DOHH2 (cell line): ENCODE measurements around the gene MRPL38.

Source experiments
- H3F3A ChIP-seq: fragments of 200-600 bp; sonication (generic), shearing (Covaris generic); 2 replicates; pipeline ENCODE4 v1.6.0; 2016; ENCODE audit warnings: antibody characterized with exemption, mild to moderate bottlenecking; ENCODE audit not compliant: control insufficient read depth, insufficient read depth
- H3K27ac ChIP-seq: fragments of 200-600 bp; sonication (generic); 2 replicates; pipeline ENCODE4 v1.5.1; 2014; ENCODE audit warnings: low read depth, mild to moderate bottlenecking, low read length, moderate library complexity
- H3K27me3 ChIP-seq: fragments of 200-600 bp; sonication (generic); 2 replicates; pipeline ENCODE4 v1.6.1; 2014; ENCODE audit warnings: mild to moderate bottlenecking, low read length, mixed read lengths; ENCODE audit not compliant: control insufficient read depth
- H3K36me3 ChIP-seq: fragments of 200-600 bp; sonication (generic); 2 replicates; pipeline ENCODE4 v1.6.1; 2014; ENCODE audit warnings: mild to moderate bottlenecking, low read length, moderate library complexity, mixed read lengths; ENCODE audit not compliant: control insufficient read depth
- H3K4me1 ChIP-seq: fragments of 200-600 bp; sonication (generic); 2 replicates; pipeline ENCODE4 v1.6.1; 2014; ENCODE audit warnings: mild to moderate bottlenecking, low read length, mixed read lengths; ENCODE audit not compliant: control insufficient read depth
- H3K4me2 ChIP-seq: fragments of 200-600 bp; sonication (generic); 2 replicates; pipeline ENCODE4 v1.6.0; 2014; ENCODE audit warnings: mild to moderate bottlenecking, low read length, moderate library complexity
- H3K4me3 ChIP-seq: fragments of 200-600 bp; sonication (generic); 2 replicates; pipeline ENCODE4 v1.5.1; 2014; ENCODE audit warnings: mild to moderate bottlenecking, low read length, mixed read lengths
- H3K79me2 ChIP-seq: fragments of 200-600 bp; sonication (generic); 2 replicates; pipeline ENCODE4 v1.6.1; 2014; ENCODE audit warnings: mild to moderate bottlenecking, low read length, mixed read lengths; ENCODE audit not compliant: control insufficient read depth
- H3K9me2 ChIP-seq: fragments of 200-600 bp; sonication (generic); replicated peaks from 2 replicates; pipeline ENCODE4 v1.6.1; 2014; ENCODE audit warnings: mild to moderate bottlenecking, low read length, mixed read lengths; ENCODE audit not compliant: control insufficient read depth
- H3K9me3 ChIP-seq: fragments of 200-600 bp; sonication (generic); 2 replicates; pipeline ENCODE4 v1.6.1; 2014; ENCODE audit warnings: antibody characterized with exemption, low read length, mixed read lengths; ENCODE audit not compliant: control insufficient read depth, insufficient read depth
- H4K20me1 ChIP-seq: fragments of 200-600 bp; sonication (generic); 2 replicates; pipeline ENCODE4 v1.6.0; 2014; ENCODE audit warnings: low read depth, mild to moderate bottlenecking, antibody characterized with exemption, low read length, moderate library complexity; ENCODE audit not compliant: control insufficient read depth, insufficient read depth
- EZH2phosphoT487 ChIP-seq: fragments of 200-600 bp; sonication (generic); IDR thresholded peaks from 2 replicates; pipeline ENCODE4 v1.6.1; 2017; ENCODE audit warnings: borderline replicate concordance, mild to moderate bottlenecking, antibody characterized with exemption, low read length, moderate library complexity, mixed read lengths
- TF ChIP-seq, protein P1 (sequence below): fragments of 200-600 bp; sonication (generic); IDR thresholded peaks from one replicate; pipeline ENCODE4 v1.5.1; 2014; ENCODE audit warnings: antibody characterized with exemption, mild to moderate bottlenecking, low read depth, low read length; ENCODE audit not compliant: poor library complexity, severe bottlenecking

The MRPL38 gene

DNA sequence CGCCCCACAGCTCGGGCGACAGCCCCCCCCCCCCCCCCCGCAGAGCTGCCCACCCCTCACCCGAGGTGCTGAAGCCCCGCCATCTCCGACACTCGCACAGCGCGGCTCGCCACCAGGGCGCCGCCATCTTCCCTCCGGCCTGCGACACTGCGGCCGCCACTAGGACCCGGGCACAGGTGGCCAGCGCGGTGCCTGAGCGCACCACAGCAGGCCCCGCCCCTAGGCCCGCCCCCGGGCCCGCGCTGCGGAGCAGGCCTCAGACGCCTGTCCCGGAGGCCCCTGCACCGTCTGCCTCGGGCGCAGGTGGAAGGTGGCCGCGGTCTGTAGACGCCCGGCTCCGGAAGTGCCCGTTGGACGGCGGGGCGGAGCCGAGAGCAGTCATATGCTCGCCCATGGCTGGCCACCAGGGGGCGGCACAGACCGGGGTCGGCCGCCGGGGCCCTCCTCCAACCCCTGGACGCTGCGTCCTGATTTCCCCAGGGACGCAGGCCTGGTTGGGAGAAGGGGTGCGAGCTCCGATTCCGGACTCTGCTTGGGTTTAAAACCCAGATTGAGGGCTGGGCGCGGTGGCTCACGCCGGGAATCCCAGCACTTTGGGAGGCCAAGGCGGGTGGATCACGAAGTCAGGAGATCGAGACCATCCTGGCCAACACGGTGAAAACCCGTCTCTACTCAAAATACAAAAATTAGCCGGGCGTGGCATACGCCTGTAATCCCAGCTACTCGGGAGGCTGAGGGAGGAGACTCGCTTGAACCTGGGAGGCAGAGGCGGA, at the start of gene MRPL38:
MRPL38 (minus strand) TSS at position 136 of the 773 bp plus-strand sequence; CDS start at position 127, 9 bp downstream.
- Histone ChIP-seq H3K79me2 (peaks cover 29% of the 10 kb centered on the region), H3K9me3 (no peaks in the 10 kb centered on the region), H3K27ac (peak within 1 kb of the TSS; percentile 24), H3K4me2 (peak within 1 kb of the TSS; percentile 89), H3K9me2 (no peaks in the 10 kb centered on the region), H3K4me3 (peak within 1 kb of the TSS; percentile 79), H3K36me3 (peaks cover 37% of the 10 kb centered on the region), H4K20me1 (no peaks in the 10 kb centered on the region), H3K4me1 (peaks cover 19% of the 10 kb centered on the region), H3K27me3 (no peaks in the 10 kb centered on the region), H3F3A (0 out of 2 replicates have a peak, but pooled peaks cover 3% of the 10 kb centered on the region)
- no peak for TF ChIP-seq EZH2phosphoT487
- TF ChIP-seq, protein P1, sequence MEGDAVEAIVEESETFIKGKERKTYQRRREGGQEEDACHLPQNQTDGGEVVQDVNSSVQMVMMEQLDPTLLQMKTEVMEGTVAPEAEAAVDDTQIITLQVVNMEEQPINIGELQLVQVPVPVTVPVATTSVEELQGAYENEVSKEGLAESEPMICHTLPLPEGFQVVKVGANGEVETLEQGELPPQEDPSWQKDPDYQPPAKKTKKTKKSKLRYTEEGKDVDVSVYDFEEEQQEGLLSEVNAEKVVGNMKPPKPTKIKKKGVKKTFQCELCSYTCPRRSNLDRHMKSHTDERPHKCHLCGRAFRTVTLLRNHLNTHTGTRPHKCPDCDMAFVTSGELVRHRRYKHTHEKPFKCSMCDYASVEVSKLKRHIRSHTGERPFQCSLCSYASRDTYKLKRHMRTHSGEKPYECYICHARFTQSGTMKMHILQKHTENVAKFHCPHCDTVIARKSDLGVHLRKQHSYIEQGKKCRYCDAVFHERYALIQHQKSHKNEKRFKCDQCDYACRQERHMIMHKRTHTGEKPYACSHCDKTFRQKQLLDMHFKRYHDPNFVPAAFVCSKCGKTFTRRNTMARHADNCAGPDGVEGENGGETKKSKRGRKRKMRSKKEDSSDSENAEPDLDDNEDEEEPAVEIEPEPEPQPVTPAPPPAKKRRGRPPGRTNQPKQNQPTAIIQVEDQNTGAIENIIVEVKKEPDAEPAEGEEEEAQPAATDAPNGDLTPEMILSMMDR = peak; percentile 87

DNA sequence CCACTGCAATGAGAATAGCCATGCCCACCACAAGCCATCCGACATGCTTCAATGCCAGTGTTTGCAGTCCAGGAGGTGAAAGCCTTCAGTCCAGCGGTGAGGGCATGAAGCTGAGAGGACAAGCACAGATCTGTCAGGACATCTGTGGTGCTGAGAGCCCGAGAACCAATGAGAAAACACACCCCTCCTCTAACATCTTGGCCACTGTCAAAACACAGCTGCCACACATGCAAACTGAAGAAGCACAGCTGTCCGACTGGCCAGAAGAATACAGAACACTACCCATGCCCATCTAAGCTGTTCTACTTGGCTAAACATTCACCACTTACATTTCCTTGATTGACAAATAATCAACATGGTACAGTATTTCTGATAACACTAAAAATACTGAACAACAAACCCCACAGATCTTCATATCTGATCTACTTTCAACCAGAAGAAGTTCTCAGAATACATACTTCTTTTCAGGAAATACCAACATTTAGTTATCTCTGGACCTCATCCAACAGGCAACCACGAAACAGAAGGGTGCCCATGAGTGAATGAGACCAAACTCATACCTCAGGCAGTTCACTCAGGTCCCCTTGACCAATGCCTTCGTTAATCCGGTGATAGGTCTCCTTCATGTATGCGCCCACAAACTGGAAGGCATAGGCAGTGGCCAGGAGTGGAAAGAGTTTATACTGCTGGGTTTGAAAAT, 46.3 kb upstream of the MRPL38 start:
- H3K27me3 ChIP-seq = no peaks in the 10 kb centered on the region
- H3K27ac ChIP-seq = no peak overlapping the region
- no peaks in the 10 kb centered on the region for H3K9me3 ChIP-seq
- peaks cover 3% of the 10 kb centered on the region; the same call in 1 of the 2 replicates for H3F3A ChIP-seq
- peaks cover 40% of the 10 kb centered on the region for H3K36me3 ChIP-seq
- H3K9me2 ChIP-seq = no peaks in the 10 kb centered on the region
- H3K79me2 ChIP-seq = no peaks in the 10 kb centered on the region
- TF ChIP-seq, protein P1 = no peak
- no peak for TF ChIP-seq EZH2phosphoT487
- H4K20me1 ChIP-seq = no peaks in the 10 kb centered on the region
- no peak overlapping the region for H3K4me3 ChIP-seq
- H3K4me1 ChIP-seq = no peaks in the 10 kb centered on the region
- H3K4me2 ChIP-seq = no peak overlapping the region

DNA sequence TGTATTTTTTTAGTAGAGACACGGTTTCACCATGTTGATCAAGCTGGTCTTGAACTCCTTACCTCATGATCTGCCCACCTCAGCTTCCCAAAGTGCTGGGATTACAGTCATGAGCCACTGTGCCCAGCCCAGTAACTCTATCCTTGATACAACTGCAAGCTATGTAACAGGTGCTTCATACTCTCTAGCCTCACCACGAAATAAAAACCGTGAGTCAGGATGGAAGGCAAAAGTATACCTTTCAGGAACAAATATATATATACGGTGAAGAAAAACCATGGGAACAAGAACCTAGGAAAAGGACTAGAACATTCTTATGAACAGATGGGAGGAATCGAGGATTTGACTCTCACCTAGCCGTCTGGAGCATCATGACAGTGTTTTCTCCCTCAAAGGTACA, 45.7 kb upstream of the MRPL38 start:
- Histone ChIP-seq H3K4me1 (no peaks in the 10 kb centered on the region), H4K20me1 (no peaks in the 10 kb centered on the region), H3K9me3 (no peaks in the 10 kb centered on the region), H3K27me3 (no peaks in the 10 kb centered on the region), H3K4me3 (no peak overlapping the region), H3K27ac (no peak overlapping the region), H3K4me2 (no peak overlapping the region), H3F3A (peaks cover 6% of the 10 kb centered on the region; the same call in 1 of the 2 replicates), H3K79me2 (no peaks in the 10 kb centered on the region), H3K36me3 (peaks cover 40% of the 10 kb centered on the region), H3K9me2 (no peaks in the 10 kb centered on the region)
- no peak for TF ChIP-seq EZH2phosphoT487
- TF ChIP-seq, protein P1 = no peak
